Ectodermal cell (in vitro differentiated cells): Measurements from ENCODE around the gene TSPAN5.
"Not testable (repeated sequence)": the region's sequence is repeated elsewhere in the genome, so short reads cannot be mapped to it uniquely, and the experiment has no call there.

ENCODE experiments used
- H3K27ac ChIP-seq: 2 replicates; pipeline ENCODE4 v1.7.0; 2013; ENCODE audit warnings: mild to moderate bottlenecking, low read depth, low read length; ENCODE audit not compliant: insufficient read depth, poor library complexity, severe bottlenecking
- H3K27me3 ChIP-seq: 2 replicates; pipeline ENCODE4 v1.7.0; 2013; ENCODE audit warnings: mild to moderate bottlenecking, low read length; ENCODE audit not compliant: insufficient read depth, control insufficient read depth, poor library complexity, severe bottlenecking
- H3K36me3 ChIP-seq: one replicate; pipeline ENCODE4 v1.7.0; 2013; ENCODE audit warnings: low read length; ENCODE audit not compliant: control insufficient read depth, insufficient read depth
- H3K4me1 ChIP-seq: one replicate; pipeline ENCODE4 v1.7.0; 2013; ENCODE audit warnings: low read length; ENCODE audit not compliant: control insufficient read depth, insufficient read depth
- H3K4me3 ChIP-seq: 2 replicates; pipeline ENCODE4 v1.7.0; 2013; ENCODE audit warnings: low read depth, low read length, control low read depth; ENCODE audit not compliant: insufficient read depth
- H3K9me3 ChIP-seq: 2 replicates; pipeline ENCODE4 v1.7.0; 2013; ENCODE audit warnings: mild to moderate bottlenecking, low read length, moderate library complexity; ENCODE audit not compliant: control insufficient read depth
- WGBS, 2 experiments: methylation state at CpG; one replicate each; pipeline ENCODE4 v1.1.7; 2013; ENCODE audit warnings: missing lambda C conversion rate in 2 of 2; 5-methylcytosine and 5-hydroxymethylcytosine counted together

TSPAN5 gene

GRCh38 chr4:98457422-98457821, 201.0 kb downstream of the TSPAN5 start:
- 83 to 95% methylated on average over 9 of the region's 9 CpGs for WGBS, 2 experiments
- not testable (repeated sequence) for H3K27ac ChIP-seq

GRCh38 chr4:98452091-98452490, 206.3 kb downstream of the TSPAN5 start:
- Histone ChIP-seq H3K27me3 (no peaks in the 10 kb centered on the region), H3K9me3 (no peaks in the 10 kb centered on the region), H3K4me3 (no peak overlapping the region), H3K27ac (no peak overlapping the region), H3K4me1 (no peaks in the 10 kb centered on the region), H3K36me3 (no peaks in the 10 kb centered on the region)
- WGBS, 2 experiments, result 92% methylated on average over 3 of the region's 3 CpGs

More at GRCh38 chr4:98457422-98457821, 201.0 kb downstream of the TSPAN5 start:
- not testable (repeated sequence) for H3K9me3 ChIP-seq, H3K27me3 ChIP-seq, H3K4me1 ChIP-seq, H3K4me3 ChIP-seq, H3K36me3 ChIP-seq

GRCh38 chr4:98448908-98449307, 209.5 kb downstream of the TSPAN5 start:
- H3K4me3 ChIP-seq, result no peak overlapping the region
- H3K9me3 ChIP-seq, result no peaks in the 10 kb centered on the region
- no peaks in the 10 kb centered on the region for H3K27me3 ChIP-seq
- no peaks in the 10 kb centered on the region for H3K4me1 ChIP-seq
- no peak overlapping the region for H3K27ac ChIP-seq
- no peaks in the 10 kb centered on the region for H3K36me3 ChIP-seq

- WGBS, 2 experiments, result 89 to 91% methylated on average over 5 of the region's 5 CpGs
- Histone ChIP-seq H3K36me3 (no peaks in the 10 kb centered on the region), H3K9me3 (no peaks in the 10 kb centered on the region), H3K4me1 (no peaks in the 10 kb centered on the region), H3K4me3 (no peak overlapping the region), H3K27me3 (no peaks in the 10 kb centered on the region), H3K27ac (no peak overlapping the region)
Observed at GRCh38 chr4:98447648-98448047, 210.8 kb downstream of the TSPAN5 start.

GRCh38 chr4:98446499-98447375, 211.7 kb downstream of the TSPAN5 start:
- Histone ChIP-seq H3K9me3 (no peaks in the 10 kb centered on the region), H3K36me3 (no peaks in the 10 kb centered on the region), H3K27me3 (no peaks in the 10 kb centered on the region), H3K4me1 (no peaks in the 10 kb centered on the region), H3K4me3 (no peak overlapping the region), H3K27ac (no peak overlapping the region)
- 92% methylated on average over 9 to 10 of the region's 10 CpGs for WGBS, 2 experiments

GRCh38 chr4:98444371-98444770, 214.0 kb downstream of the TSPAN5 start:
- Histone ChIP-seq H3K36me3 (no peaks in the 10 kb centered on the region), H3K27me3 (no peaks in the 10 kb centered on the region), H3K4me1 (no peaks in the 10 kb centered on the region), H3K27ac (no peak overlapping the region), H3K9me3 (no peaks in the 10 kb centered on the region), H3K4me3 (no peak overlapping the region)

GRCh38 chr4:98434816-98435215, 223.6 kb downstream of the TSPAN5 start:
- Histone ChIP-seq H3K36me3 (no peaks in the 10 kb centered on the region), H3K4me3 (no peak overlapping the region), H3K4me1 (no peaks in the 10 kb centered on the region), H3K9me3 (no peaks in the 10 kb centered on the region), H3K27me3 (no peaks in the 10 kb centered on the region), H3K27ac (no peak overlapping the region)
- 91 to 94% methylated on average over 6 of the region's 6 CpGs for WGBS, 2 experiments

GRCh38 chr4:98433691-98434090, 224.7 kb downstream of the TSPAN5 start:
- Histone ChIP-seq H3K27me3 (no peaks in the 10 kb centered on the region), H3K27ac (no peak overlapping the region), H3K9me3 (no peaks in the 10 kb centered on the region), H3K4me3 (no peak overlapping the region), H3K36me3 (no peaks in the 10 kb centered on the region), H3K4me1 (no peaks in the 10 kb centered on the region)
- no CpG with 5 or more reads among the region's 1 CpG for WGBS, 2 experiments

- no peaks in the 10 kb centered on the region for H3K27me3 ChIP-seq
- H3K4me1 ChIP-seq, result no peaks in the 10 kb centered on the region
- H3K27ac ChIP-seq, result no peak overlapping the region
- H3K36me3 ChIP-seq, result no peaks in the 10 kb centered on the region
- H3K9me3 ChIP-seq, result no peaks in the 10 kb centered on the region
- H3K4me3 ChIP-seq, result no peak overlapping the region
- 91 to 93% methylated on average over 3 to 4 of the region's 4 CpGs for WGBS, 2 experiments
Observed at GRCh38 chr4:98430708-98431403, 227.6 kb downstream of the TSPAN5 start.

- H3K27me3 ChIP-seq, result no peaks in the 10 kb centered on the region
- no peak overlapping the region for H3K4me3 ChIP-seq
- H3K4me1 ChIP-seq, result no peaks in the 10 kb centered on the region
- peaks cover 5% of the 10 kb centered on the region for H3K36me3 ChIP-seq
- H3K27ac ChIP-seq, result no peak overlapping the region
- WGBS, 2 experiments, result 95 to 97% methylated on average over 4 of the region's 4 CpGs
- H3K9me3 ChIP-seq, result no peaks in the 10 kb centered on the region
Observed at GRCh38 chr4:98423009-98423408, 235.4 kb downstream of the TSPAN5 start.
